Left ventricle myocardium inferior (tissue), 1 donor: ENCODE results near the gene LRMDA. TPM values are rescaled to one million over a fixed set of nuclear protein-coding genes. Genes with fewer than 3 reads are reported as not detected.

Source experiments
- DNase-seq: peaks from one replicate; pipeline ENCODE4 v3.0.0-alpha.2; 2020
- H3K27ac ChIP-seq: fragments of 200-600 bp; replicated peaks from 2 replicates; pipeline ENCODE4 v1.8.0; 2021
- H3K27me3 ChIP-seq: fragments of 200-600 bp; 2 replicates; pipeline ENCODE4 v1.8.0; 2021; ENCODE audit warnings: low read depth
- H3K36me3 ChIP-seq: fragments of 200-600 bp; 2 replicates; pipeline ENCODE4 v1.8.0; 2021
- H3K4me1 ChIP-seq: fragments of 200-600 bp; 2 replicates; pipeline ENCODE4 v1.8.0; 2021
- H3K4me3 ChIP-seq: fragments of 200-600 bp; 2 replicates; pipeline ENCODE4 v1.8.0; 2021; ENCODE audit warnings: mild to moderate bottlenecking, moderate library complexity
- H3K9me3 ChIP-seq: fragments of 200-600 bp; replicated peaks from 2 replicates; pipeline ENCODE4 v1.8.0; 2021
- intact Hi-C: fragments of 100-400 bp; cut with micrococcal nuclease; formaldehyde crosslinking; loops from one replicate; pipeline ENCODE4 v1.11.0; 2022
- total RNA-seq: library from RNA; stranded (reverse); fragmentation: NEBNext Ultra II Directional; extraction: Animal tissue kit (Norgen Biotek cat#: 25700); gene quantifications from one replicate; pipeline ENCODE4 v1.2.1, GENCODE V29; 2021
- TF ChIP-seq, protein P1 (sequence below): fragments of 200-600 bp; IDR thresholded peaks from 2 replicates; pipeline ENCODE4 v1.8.0; 2021; ENCODE audit warnings: antibody characterized with exemption, mild to moderate bottlenecking, borderline replicate concordance
- donor health status: DM: no; HTN: yes; CAD: no; lungs with severe emphysema.

The LRMDA gene
- total RNA-seq, 1 donor from 2014 or later: 18.7 TPM

DNA sequence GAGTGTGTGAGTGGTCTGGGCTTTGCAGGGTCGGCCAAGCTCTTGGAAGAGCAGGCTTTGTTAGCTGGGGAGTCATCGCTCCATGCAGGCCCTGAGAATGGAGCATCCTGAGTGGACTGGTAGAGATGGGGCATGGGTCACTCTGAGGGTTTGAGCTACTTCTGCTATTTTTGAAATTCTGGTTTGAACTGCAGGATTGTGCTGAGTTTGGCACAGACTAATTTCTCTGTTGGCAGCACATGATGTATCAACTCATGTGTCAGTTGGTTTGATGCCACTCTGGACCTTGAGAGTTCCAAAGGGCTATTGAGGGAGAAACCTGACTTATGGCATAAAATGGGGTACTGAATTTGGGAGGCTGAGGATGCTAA is 56.3 kb downstream of the LRMDA start:
- TF ChIP-seq, protein P1, sequence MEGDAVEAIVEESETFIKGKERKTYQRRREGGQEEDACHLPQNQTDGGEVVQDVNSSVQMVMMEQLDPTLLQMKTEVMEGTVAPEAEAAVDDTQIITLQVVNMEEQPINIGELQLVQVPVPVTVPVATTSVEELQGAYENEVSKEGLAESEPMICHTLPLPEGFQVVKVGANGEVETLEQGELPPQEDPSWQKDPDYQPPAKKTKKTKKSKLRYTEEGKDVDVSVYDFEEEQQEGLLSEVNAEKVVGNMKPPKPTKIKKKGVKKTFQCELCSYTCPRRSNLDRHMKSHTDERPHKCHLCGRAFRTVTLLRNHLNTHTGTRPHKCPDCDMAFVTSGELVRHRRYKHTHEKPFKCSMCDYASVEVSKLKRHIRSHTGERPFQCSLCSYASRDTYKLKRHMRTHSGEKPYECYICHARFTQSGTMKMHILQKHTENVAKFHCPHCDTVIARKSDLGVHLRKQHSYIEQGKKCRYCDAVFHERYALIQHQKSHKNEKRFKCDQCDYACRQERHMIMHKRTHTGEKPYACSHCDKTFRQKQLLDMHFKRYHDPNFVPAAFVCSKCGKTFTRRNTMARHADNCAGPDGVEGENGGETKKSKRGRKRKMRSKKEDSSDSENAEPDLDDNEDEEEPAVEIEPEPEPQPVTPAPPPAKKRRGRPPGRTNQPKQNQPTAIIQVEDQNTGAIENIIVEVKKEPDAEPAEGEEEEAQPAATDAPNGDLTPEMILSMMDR: no peak
- peaks cover 3% of the 10 kb centered on the region for H3K36me3 ChIP-seq
- H3K9me3 ChIP-seq: peaks cover 24% of the 10 kb centered on the region
- no peaks in the 10 kb centered on the region for H3K27me3 ChIP-seq
- DNase-seq: no peak
- intact Hi-C loops: no loop called here
- H3K4me3 ChIP-seq: no peak overlapping the region
- H3K27ac ChIP-seq: no peak overlapping the region
- peaks cover 3% of the 10 kb centered on the region for H3K4me1 ChIP-seq

DNA sequence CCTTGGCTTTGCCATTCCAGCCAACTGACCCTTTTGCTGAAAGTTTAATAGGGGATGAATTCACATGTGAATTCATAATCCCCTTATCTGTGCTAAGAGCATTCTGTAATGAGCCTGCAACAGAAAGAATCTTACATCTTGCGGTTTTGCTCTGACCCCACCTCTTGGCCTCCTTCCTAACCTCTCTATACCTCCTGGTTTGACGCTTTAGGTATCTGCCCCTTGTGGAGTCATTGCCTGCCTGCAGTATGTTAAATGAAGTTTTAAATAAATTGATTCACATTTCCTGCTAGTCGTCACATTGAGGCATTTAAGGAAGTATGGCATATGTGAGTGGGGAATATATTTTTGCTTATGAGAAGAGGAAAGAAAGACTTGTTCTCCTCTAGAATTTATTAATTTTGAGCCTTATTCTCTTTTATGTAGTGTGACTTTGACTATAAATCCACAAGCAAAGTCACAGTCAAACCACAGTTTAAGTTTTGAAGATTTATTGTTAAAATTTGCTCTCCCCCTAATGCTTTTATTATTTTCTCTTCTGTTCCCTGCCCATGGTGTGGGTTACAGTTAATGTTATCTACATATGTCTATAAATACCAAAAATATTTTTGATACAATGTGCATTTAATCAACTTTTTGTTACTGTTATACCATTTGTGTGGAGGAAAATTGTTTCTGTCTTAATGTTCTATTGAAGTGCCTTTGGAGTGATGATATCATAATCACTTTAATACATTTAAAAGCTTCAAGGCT is 60.9 kb downstream of the LRMDA start:
- Histone ChIP-seq H3K36me3 (no peaks in the 10 kb centered on the region), H3K9me3 (no peaks in the 10 kb centered on the region), H3K27ac (no peak overlapping the region), H3K27me3 (no peaks in the 10 kb centered on the region), H3K4me1 (peaks cover 2% of the 10 kb centered on the region), H3K4me3 (no peak overlapping the region)
- intact Hi-C loops: no loop called here
- DNase-seq: no peak
- TF ChIP-seq, protein P1: no peak

DNA sequence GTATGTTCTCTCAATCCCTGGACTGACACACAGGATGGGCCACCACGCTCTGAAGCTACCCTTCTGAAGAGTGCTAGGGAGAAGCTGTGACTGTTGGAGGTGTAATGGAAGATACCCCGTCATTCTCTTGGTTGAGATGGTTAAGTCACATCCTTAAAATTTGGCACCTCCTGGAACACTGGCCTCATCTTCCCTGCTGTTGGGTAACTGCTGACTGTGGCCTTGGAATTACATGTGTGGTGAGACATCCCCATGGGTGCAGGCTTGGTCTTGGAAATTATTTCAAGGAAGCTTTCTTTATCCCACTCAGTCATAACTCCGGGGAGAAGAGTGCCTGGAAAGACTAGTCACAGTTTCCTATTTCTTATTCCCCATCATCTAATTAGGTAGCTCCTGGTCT is 62.0 kb downstream of the LRMDA start:
- Histone ChIP-seq H3K4me3 (no peak overlapping the region), H3K27me3 (no peaks in the 10 kb centered on the region), H3K9me3 (no peaks in the 10 kb centered on the region), H3K4me1 (no peaks in the 10 kb centered on the region), H3K36me3 (no peaks in the 10 kb centered on the region), H3K27ac (no peak overlapping the region)
- DNase-seq: no peak
- TF ChIP-seq, protein P1: no peak
- intact Hi-C loops: no loop called here

DNA sequence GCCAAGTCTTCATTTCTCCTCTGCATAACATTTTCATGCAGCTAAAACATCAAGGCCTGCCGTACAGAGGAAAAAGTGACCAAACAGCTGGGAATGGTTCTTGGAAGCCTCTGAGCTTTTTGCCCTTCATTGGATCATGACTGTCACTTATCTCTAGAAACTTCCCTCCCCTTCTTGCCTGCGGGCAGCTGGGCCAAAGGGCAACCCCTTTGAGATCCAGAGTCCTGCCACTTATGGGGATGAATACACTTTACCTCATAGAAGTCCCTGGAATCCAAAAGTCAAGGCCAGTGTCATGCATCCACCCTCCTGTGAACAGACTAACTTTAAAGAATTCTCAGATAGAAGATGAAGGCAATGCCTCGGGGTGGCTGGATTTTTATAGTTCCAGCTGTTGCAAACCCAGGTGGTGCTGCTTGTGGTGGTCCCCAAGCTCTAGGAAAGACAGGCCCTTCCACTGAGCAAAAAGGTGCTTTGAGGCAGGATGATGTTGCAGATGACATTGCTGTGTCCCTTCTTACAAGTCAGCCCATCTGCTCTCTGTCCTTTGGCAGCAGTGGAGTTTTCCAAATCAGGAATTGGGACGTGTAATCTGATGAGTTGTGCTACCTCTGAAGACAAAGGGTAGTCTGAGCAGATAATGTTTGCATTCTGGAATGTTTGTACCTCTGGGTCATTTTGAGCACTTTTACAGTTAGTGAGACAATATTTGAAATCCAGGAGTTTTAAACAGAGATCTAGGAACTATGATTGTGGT is 64.2 kb downstream of the LRMDA start:
- TF ChIP-seq, protein P1: no peak
- H3K27me3 ChIP-seq: no peaks in the 10 kb centered on the region
- peaks cover 2% of the 10 kb centered on the region for H3K4me1 ChIP-seq
- no peak for DNase-seq
- no peaks in the 10 kb centered on the region for H3K36me3 ChIP-seq
- H3K27ac ChIP-seq: no peak overlapping the region
- intact Hi-C loops: no loop called here
- H3K4me3 ChIP-seq: no peak overlapping the region
- H3K9me3 ChIP-seq: no peaks in the 10 kb centered on the region

DNA sequence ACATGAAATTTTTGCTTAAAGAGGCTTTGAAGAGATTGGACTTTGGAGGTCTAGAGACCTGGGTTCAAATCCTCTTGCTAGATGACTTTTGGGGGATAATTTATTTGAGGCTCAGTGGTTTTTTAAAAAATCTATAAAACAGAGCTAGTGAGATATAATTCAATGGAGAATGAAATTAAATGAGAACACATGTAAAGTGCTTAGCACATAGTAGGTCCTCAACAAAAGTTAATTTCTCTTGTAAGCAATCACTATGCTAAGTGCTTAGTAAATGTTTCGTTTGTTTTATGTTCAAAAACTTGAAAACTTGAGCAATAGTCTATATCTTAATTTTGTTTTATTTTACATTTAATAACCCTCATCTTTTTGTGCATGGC is 64.8 kb downstream of the LRMDA start:
- DNase-seq: no peak
- no peak overlapping the region for H3K27ac ChIP-seq
- no peaks in the 10 kb centered on the region for H3K27me3 ChIP-seq
- TF ChIP-seq, protein P1: no peak
- H3K4me1 ChIP-seq: peaks cover 2% of the 10 kb centered on the region
- no peaks in the 10 kb centered on the region for H3K9me3 ChIP-seq
- H3K36me3 ChIP-seq: no peaks in the 10 kb centered on the region
- intact Hi-C loops: no loop called here
- no peak overlapping the region for H3K4me3 ChIP-seq
